GM18502 (cell line): ENCODE measurements around the gene WSCD1.

Source experiments
- ATAC-seq: cut with Tn5 transposase; IDR thresholded peaks from one replicate; pipeline ENCODE4 v1.9.1; 2021; ENCODE audit warnings: mild to moderate bottlenecking; ENCODE audit not compliant: unreplicated experiment, poor library complexity

WSCD1 gene

GRCh38 chr17:6057562-6057961 is 12.6 kb upstream of the WSCD1 start:
- ATAC-seq, result no peak

- ATAC-seq, result no peak
These were observed 10.8 kb upstream of the WSCD1 start for GRCh38 chr17:6059406-6059805.

- ATAC-seq, result no peak
These were observed 8.9 kb upstream of the WSCD1 start for GRCh38 chr17:6061290-6061689.

GRCh38 chr17:6064868-6065267 is 5.3 kb upstream of the WSCD1 start:
- no peak for ATAC-seq

GRCh38 chr17:6065351-6065750 is 4.8 kb upstream of the WSCD1 start:
- no peak for ATAC-seq

GRCh38 chr17:6066183-6066948 is 3.8 kb upstream of the WSCD1 start:
- ATAC-seq, result no peak

- ATAC-seq, result no peak
These were observed 3.1 kb upstream of the WSCD1 start for GRCh38 chr17:6067060-6067459.

GRCh38 chr17:6070430-6070912 is 292 bp downstream of the WSCD1 start:
- ATAC-seq, result no peak

- no peak for ATAC-seq
These were observed 833 bp downstream of the WSCD1 start for GRCh38 chr17:6070913-6071511.

- no peak for ATAC-seq
These were observed 1.4 kb downstream of the WSCD1 start for GRCh38 chr17:6071528-6072065.

GRCh38 chr17:6072157-6072556 is 2.0 kb downstream of the WSCD1 start:
- no peak for ATAC-seq

- ATAC-seq, result no peak
These were observed 2.4 kb downstream of the WSCD1 start for GRCh38 chr17:6072611-6073010.

- ATAC-seq, result no peak
These were observed 3.4 kb downstream of the WSCD1 start for GRCh38 chr17:6073620-6074019.

- ATAC-seq, result no peak
These were observed 4.9 kb downstream of the WSCD1 start for GRCh38 chr17:6075050-6075449.

GRCh38 chr17:6075845-6076244 is 5.7 kb downstream of the WSCD1 start:
- ATAC-seq, result no peak

GRCh38 chr17:6077752-6078151 is 7.6 kb downstream of the WSCD1 start:
- ATAC-seq, result no peak

- no peak for ATAC-seq
These were observed 8.3 kb downstream of the WSCD1 start for GRCh38 chr17:6078458-6078871.

GRCh38 chr17:6079155-6079888 is 9.1 kb downstream of the WSCD1 start:
- no peak for ATAC-seq

GRCh38 chr17:6079960-6080359 is 9.8 kb downstream of the WSCD1 start:
- no peak for ATAC-seq

- ATAC-seq, result no peak
These were observed 10.7 kb downstream of the WSCD1 start for GRCh38 chr17:6080711-6081430.
